NB4 (cell line): ENCODE data around the gene SND1.
"Not testable (repeated sequence)": the region's sequence is repeated elsewhere in the genome, so short reads cannot be mapped to it uniquely, and the experiment has no call there.

ENCODE experiments used
- CTCF ChIP-seq: IDR thresholded peaks from one replicate; pipeline ENCODE4 v1.5.1; 2012; ENCODE audit warnings: low read depth, low read length
- MYC ChIP-seq: IDR thresholded peaks from 2 replicates; pipeline ENCODE4 v1.6.1; 2011; ENCODE audit warnings: low read depth, low read length
- POLR2A ChIP-seq: IDR thresholded peaks from 2 replicates; pipeline ENCODE4 v1.6.1; 2011; ENCODE audit warnings: mild to moderate bottlenecking; ENCODE audit not compliant: insufficient read length; ENCODE audit errors: extremely low read depth

- not testable (repeated sequence) for TF ChIP-seq CTCF, POLR2A, MYC
Observed at GRCh38 chr7:128107516-128107915, 455.5 kb downstream of the SND1 start.
